GM10248 (cell line): ENCODE measurements around the gene HACE1.
"Not testable (repeated sequence)": the region's sequence is repeated elsewhere in the genome, so short reads cannot be mapped to it uniquely, and the experiment has no call there.

ENCODE experiments used
- CTCF ChIA-PET: fragments of 300-600 bp; sonication (Branson Sonifier 250); formaldehyde crosslinking; extraction: SDS; loops from one replicate; lab custom pipeline; 2021; ENCODE audit warnings: antibody characterized with exemption; lab: Yijun Ruan, JAX
- POLR2A ChIA-PET: fragments of 350-650 bp; sonication (Branson Sonifier 250); formaldehyde crosslinking; extraction: SDS; loops from one replicate; lab custom pipeline; 2020; ENCODE audit warnings: antibody characterized with exemption; lab: Yijun Ruan, JAX
- DNase-seq: peaks from one replicate; pipeline ENCODE4 v3.0.0; 2012; ENCODE audit errors: extremely low spot score
- TF ChIP-seq, protein P1 (sequence below): IDR thresholded peaks from 2 replicates; pipeline ENCODE4 v1.5.1; 2012; ENCODE audit warnings: mild to moderate bottlenecking, low read depth; ENCODE audit errors: extremely low read depth, missing control alignments, control extremely low read depth

The HACE1 gene

GRCh38 chr6:104754788-104755409 is 104.8 kb downstream of the HACE1 start:
- DNase-seq: no peak
- CTCF ChIA-PET: no interaction called here
- TF ChIP-seq, protein P1, sequence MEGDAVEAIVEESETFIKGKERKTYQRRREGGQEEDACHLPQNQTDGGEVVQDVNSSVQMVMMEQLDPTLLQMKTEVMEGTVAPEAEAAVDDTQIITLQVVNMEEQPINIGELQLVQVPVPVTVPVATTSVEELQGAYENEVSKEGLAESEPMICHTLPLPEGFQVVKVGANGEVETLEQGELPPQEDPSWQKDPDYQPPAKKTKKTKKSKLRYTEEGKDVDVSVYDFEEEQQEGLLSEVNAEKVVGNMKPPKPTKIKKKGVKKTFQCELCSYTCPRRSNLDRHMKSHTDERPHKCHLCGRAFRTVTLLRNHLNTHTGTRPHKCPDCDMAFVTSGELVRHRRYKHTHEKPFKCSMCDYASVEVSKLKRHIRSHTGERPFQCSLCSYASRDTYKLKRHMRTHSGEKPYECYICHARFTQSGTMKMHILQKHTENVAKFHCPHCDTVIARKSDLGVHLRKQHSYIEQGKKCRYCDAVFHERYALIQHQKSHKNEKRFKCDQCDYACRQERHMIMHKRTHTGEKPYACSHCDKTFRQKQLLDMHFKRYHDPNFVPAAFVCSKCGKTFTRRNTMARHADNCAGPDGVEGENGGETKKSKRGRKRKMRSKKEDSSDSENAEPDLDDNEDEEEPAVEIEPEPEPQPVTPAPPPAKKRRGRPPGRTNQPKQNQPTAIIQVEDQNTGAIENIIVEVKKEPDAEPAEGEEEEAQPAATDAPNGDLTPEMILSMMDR: no peak
- POLR2A ChIA-PET: no interaction called here

DNA sequence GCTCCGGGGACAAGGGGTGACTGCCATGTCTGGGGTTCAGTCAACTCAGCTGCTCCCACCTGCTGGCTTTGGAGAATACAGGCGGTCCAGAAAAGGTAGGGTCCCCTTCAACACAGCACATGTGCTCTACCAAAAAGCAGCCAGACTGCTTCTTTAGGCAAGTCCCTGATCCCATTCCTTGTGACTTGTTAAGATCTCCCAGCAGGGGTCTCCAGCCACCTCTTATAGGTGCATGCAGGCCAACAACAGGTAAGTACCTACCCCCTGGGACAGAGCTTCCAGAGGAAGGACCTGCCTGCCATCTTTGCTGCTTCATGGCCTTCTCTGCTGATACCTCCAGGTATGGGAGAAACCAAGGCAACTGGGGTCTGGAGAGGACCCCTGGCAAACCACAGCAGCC is 106.5 kb downstream of the HACE1 start:
- CTCF ChIA-PET: interaction anchor here (1.4 kb wide), 1 partner anchor 17 kb away, joined by 6 read pairs; no protein-coding TSS in a partner anchor
- POLR2A ChIA-PET: no interaction called here

GRCh38 chr6:104750449-104750848 is 109.3 kb downstream of the HACE1 start:
- POLR2A ChIA-PET: no interaction called here
- DNase-seq: no peak
- TF ChIP-seq, protein P1: no peak
- CTCF ChIA-PET: interaction anchor here (1.0 kb wide), 1 partner anchor 35 kb away, joined by 3 read pairs; no protein-coding TSS in a partner anchor

More for the DNA sequence above, 106.5 kb downstream of the HACE1 start:
- DNase-seq: no peak
- TF ChIP-seq, protein P1: no peak

DNA sequence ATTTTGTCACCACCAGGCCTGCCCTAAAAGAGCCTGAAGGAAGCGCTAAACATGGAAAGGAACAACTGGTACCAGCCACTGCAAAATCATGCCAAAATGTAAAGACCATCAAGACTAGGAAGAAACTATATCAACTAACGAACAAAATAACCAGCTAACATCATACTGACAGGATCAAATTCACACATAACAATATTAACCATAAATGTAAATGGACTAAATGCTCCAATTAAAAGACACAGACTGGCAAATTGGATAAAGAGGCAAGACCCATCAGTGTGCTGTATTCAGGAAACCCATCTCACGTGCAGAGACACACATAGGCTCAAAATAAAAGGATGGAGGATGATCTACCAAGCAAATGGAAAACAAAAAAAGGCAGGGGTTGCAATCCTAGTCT is 120.6 kb downstream of the HACE1 start:
- DNase-seq, POLR2A ChIA-PET, CTCF ChIA-PET: not testable (repeated sequence)

DNA sequence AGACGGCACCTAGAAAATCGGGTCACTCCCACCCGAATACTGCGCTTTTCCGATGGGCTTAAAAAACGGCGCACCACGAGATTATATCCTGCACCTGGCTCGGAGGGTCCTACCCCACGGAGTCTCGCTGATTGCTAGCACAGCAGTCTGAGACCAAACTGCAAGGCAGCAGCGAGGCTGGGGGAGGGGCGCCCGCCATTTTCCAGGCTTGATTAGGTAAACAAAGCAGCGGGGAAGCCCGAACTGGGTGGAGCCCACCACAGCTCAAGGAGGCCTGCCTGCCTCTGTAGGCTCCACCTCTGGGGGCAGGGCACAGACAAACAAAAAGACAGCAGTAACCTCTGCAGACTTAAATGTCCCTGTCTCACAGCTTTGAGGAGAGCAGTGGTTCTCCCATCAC is 122.2 kb downstream of the HACE1 start:
- POLR2A ChIA-PET, DNase-seq, CTCF ChIA-PET: not testable (repeated sequence)

GRCh38 chr6:104736545-104736944 is 123.2 kb downstream of the HACE1 start:
- ChIA-PET CTCF (no interaction called here), POLR2A (no interaction called here)
- DNase-seq: no peak
- TF ChIP-seq, protein P1: no peak

- CTCF ChIA-PET: interaction anchor here (1.2 kb wide), 1 partner anchor 15 kb away, joined by 3 read pairs; no protein-coding TSS in a partner anchor
- POLR2A ChIA-PET: interaction anchor here (1.2 kb wide), 1 partner anchor 21 kb away, joined by 3 read pairs; no protein-coding TSS in a partner anchor
- TF ChIP-seq, protein P1: no peak
- DNase-seq: no peak
Observed at GRCh38 chr6:104730450-104730849, 129.3 kb downstream of the HACE1 start.
